Osteoblast (primary cell): ENCODE results near the gene ILRUN. TPM values are rescaled to one million over a fixed set of nuclear protein-coding genes. Genes with fewer than 3 reads are reported as not detected.
A peak's percentile ranks its signal among the peaks of the same experiment; 100 is the strongest.

Experiments
- DNase-seq: peaks from one replicate; pipeline ENCODE4 v3.0.0; 2011; ENCODE audit warnings: low spot score, mixed read lengths; ENCODE audit not compliant: insufficient read length; ENCODE audit errors: missing footprints
- H2AFZ ChIP-seq: 2 replicates; pipeline ENCODE4 v1.6.0; 2011; ENCODE audit warnings: mild to moderate bottlenecking, low read length
- H3K27ac ChIP-seq: 2 replicates; pipeline ENCODE4 v1.5.1; 2011; ENCODE audit warnings: mild to moderate bottlenecking, low read depth, low read length, moderate library complexity
- H3K27me3 ChIP-seq: 2 replicates; pipeline ENCODE4 v1.6.0; 2012; ENCODE audit warnings: mild to moderate bottlenecking, control low read depth, inconsistent platforms, low read length, moderate library complexity; ENCODE audit not compliant: insufficient read depth
- H3K36me3 ChIP-seq: 2 replicates; pipeline ENCODE4 v1.5.1; 2011; ENCODE audit warnings: mild to moderate bottlenecking, low read length, control low read depth, moderate library complexity; ENCODE audit not compliant: insufficient read depth
- H3K4me1 ChIP-seq: 2 replicates; pipeline ENCODE4 v1.5.1; 2011; ENCODE audit warnings: mild to moderate bottlenecking, low read length, control low read depth, moderate library complexity; ENCODE audit not compliant: insufficient read depth
- H3K4me2 ChIP-seq: 2 replicates; pipeline ENCODE4 v1.6.0; 2011; ENCODE audit warnings: mild to moderate bottlenecking, low read length; ENCODE audit not compliant: insufficient read depth
- H3K4me3 ChIP-seq: fragments of 200-600 bp; sonication (generic); 3 replicates; pipeline ENCODE4 v1.5.1; 2012; ENCODE audit warnings: mild to moderate bottlenecking, low read length, inconsistent platforms; ENCODE audit not compliant: insufficient read depth
- H3K79me2 ChIP-seq: 2 replicates; pipeline ENCODE4 v1.6.0; 2012; ENCODE audit warnings: mild to moderate bottlenecking, low read length, control low read depth, inconsistent platforms; ENCODE audit not compliant: insufficient read depth
- H3K9me3 ChIP-seq: 2 replicates; pipeline ENCODE4 v1.5.1; 2011; ENCODE audit warnings: low read depth, low read length, control low read depth
- H4K20me1 ChIP-seq: 2 replicates; pipeline ENCODE4 v1.6.0; 2012; ENCODE audit warnings: mild to moderate bottlenecking, low read length, control low read depth; ENCODE audit not compliant: insufficient read depth
- total RNA-seq: library from RNA; depleted of rRNA; stranded (reverse); fragments of >200 nt; gene quantifications from 2 replicates; pipeline ENCODE4 v1.2.3, GENCODE V29; 2012
- TF ChIP-seq, protein P1 (sequence below): IDR thresholded peaks from 2 replicates; pipeline ENCODE4 v1.5.1; 2011; ENCODE audit warnings: mild to moderate bottlenecking, low read depth, low read length, moderate library complexity; ENCODE audit errors: extremely low read depth

The ILRUN gene
- total RNA-seq, 1 donor, result 38.0 TPM

- Histone ChIP-seq H3K27me3 (no peaks in the 10 kb centered on the region), H3K4me1 (peaks cover 35% of the 10 kb centered on the region), H4K20me1 (peaks cover 3% of the 10 kb centered on the region), H3K9me3 (no peaks in the 10 kb centered on the region), H3K4me2 (no peak overlapping the region), H3K36me3 (no peaks in the 10 kb centered on the region), H2AFZ (no peak overlapping the region), H3K27ac (no peak overlapping the region), H3K4me3 (no peak overlapping the region), H3K79me2 (peaks cover 88% of the 10 kb centered on the region)
- TF ChIP-seq, protein P1, sequence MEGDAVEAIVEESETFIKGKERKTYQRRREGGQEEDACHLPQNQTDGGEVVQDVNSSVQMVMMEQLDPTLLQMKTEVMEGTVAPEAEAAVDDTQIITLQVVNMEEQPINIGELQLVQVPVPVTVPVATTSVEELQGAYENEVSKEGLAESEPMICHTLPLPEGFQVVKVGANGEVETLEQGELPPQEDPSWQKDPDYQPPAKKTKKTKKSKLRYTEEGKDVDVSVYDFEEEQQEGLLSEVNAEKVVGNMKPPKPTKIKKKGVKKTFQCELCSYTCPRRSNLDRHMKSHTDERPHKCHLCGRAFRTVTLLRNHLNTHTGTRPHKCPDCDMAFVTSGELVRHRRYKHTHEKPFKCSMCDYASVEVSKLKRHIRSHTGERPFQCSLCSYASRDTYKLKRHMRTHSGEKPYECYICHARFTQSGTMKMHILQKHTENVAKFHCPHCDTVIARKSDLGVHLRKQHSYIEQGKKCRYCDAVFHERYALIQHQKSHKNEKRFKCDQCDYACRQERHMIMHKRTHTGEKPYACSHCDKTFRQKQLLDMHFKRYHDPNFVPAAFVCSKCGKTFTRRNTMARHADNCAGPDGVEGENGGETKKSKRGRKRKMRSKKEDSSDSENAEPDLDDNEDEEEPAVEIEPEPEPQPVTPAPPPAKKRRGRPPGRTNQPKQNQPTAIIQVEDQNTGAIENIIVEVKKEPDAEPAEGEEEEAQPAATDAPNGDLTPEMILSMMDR, result no peak
- peak; percentile 62 for DNase-seq
Observed at GRCh38 chr6:34667481-34668238, 28.9 kb downstream of the ILRUN start.

- H3K27me3 ChIP-seq, result no peaks in the 10 kb centered on the region
- peaks cover 89% of the 10 kb centered on the region for H3K79me2 ChIP-seq
- peaks cover 22% of the 10 kb centered on the region for H3K4me1 ChIP-seq
- H3K4me2 ChIP-seq, result peak overlapping the region; percentile 46
- H3K4me3 ChIP-seq, result no peak overlapping the region
- no peaks in the 10 kb centered on the region for H3K9me3 ChIP-seq
- peak overlapping the region; percentile 78 for H3K27ac ChIP-seq
- DNase-seq, result no peak
- H2AFZ ChIP-seq, result no peak overlapping the region
- H4K20me1 ChIP-seq, result peaks cover 3% of the 10 kb centered on the region
- no peaks in the 10 kb centered on the region for H3K36me3 ChIP-seq
- TF ChIP-seq, protein P1, result no peak
Observed at GRCh38 chr6:34665019-34665418, 31.5 kb downstream of the ILRUN start.

DNA sequence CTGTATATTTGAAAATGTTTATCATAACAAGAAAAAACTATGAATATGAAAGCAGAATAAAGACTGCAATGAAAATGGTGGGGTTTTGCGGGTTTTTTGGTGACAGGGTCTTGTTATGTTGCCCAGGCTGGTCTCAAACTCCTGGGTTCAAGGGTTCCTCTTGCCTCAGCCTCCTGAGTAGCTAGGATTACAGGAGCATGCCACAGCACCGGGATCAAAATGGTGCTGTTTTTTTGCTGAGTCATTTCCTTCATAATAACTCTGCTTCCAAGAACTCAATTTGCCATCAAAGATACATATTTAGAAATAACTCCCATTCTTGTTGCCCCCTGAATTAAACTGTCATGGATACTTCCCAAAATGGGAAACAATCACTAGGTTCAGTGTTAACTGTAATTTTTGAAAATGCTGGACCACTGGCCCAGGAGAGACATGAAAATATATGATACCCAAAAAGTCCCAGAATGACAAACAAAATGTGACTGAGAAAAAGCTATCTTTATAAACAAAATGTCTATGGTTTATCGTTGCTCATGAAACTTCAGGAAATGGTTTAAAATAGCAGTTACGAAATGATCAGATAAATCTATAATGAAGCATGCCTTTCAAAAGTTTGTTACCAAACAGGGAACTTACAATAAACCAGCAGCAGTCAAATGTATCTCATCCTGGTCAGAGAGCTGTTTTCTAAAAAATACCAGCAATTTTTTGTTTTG lies 32.2 kb downstream of the ILRUN start:
- H3K27me3 ChIP-seq, result no peaks in the 10 kb centered on the region
- no peaks in the 10 kb centered on the region for H3K9me3 ChIP-seq
- peaks cover 3% of the 10 kb centered on the region for H4K20me1 ChIP-seq
- H3K79me2 ChIP-seq, result peaks cover 88% of the 10 kb centered on the region
- H3K36me3 ChIP-seq, result no peaks in the 10 kb centered on the region
- H3K4me3 ChIP-seq, result peak overlapping the region; percentile 2
- DNase-seq, result no peak
- peak overlapping the region; percentile 46 for H3K4me2 ChIP-seq
- TF ChIP-seq, protein P1, result no peak
- H3K4me1 ChIP-seq, result peaks cover 22% of the 10 kb centered on the region
- peak overlapping the region; percentile 11 for H2AFZ ChIP-seq
- peak overlapping the region; percentile 78 for H3K27ac ChIP-seq

DNA sequence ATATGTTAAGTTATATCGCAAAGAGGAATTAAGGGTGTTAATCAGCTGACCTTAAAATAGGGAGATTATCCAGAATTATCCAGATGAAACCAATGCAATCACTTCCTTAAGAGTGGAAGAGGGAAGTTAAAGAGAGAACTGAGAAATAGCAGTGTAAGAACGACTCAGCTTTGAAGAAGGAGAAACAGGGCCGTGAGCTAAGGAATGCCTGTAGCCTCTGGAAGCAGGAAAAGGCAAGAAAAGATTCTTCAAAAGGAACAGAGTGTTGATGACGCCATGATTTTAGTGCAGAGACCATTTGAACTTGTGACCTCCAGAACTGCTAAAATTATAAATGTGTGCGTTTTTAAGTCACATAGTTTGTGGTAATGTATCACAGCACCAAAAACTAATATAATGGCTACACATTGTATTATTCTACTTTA lies 32.7 kb downstream of the ILRUN start:
- peaks cover 88% of the 10 kb centered on the region for H3K79me2 ChIP-seq
- no peak for DNase-seq
- H3K36me3 ChIP-seq, result no peaks in the 10 kb centered on the region
- no peak overlapping the region for H3K4me3 ChIP-seq
- no peaks in the 10 kb centered on the region for H3K9me3 ChIP-seq
- TF ChIP-seq, protein P1, result no peak
- peaks cover 3% of the 10 kb centered on the region for H4K20me1 ChIP-seq
- peak overlapping the region; percentile 78 for H3K27ac ChIP-seq
- H2AFZ ChIP-seq, result no peak overlapping the region
- H3K27me3 ChIP-seq, result no peaks in the 10 kb centered on the region
- H3K4me1 ChIP-seq, result peaks cover 25% of the 10 kb centered on the region
- H3K4me2 ChIP-seq, result peak overlapping the region; percentile 46
